Calu3 (cell line): ENCODE results near the gene CFAP57. TPM values are rescaled to one million over a fixed set of nuclear protein-coding genes. Genes with fewer than 3 reads are reported as not detected.
A peak's percentile ranks its signal among the peaks of the same experiment; 100 is the strongest.

Experiments used
- BruUV-seq: library from RNA; stranded (reverse); fragments of 400-500 nt; replicated peaks from 2 replicates; lab custom pipeline; 2021; lab: Mats Ljungman, UMichigan
- CTCF ChIA-PET: fragments of 300-600 bp; sonication (Branson Sonifier 250); formaldehyde crosslinking; loops from one replicate; lab custom pipeline; 2022; ENCODE audit warnings: antibody characterized with exemption; lab: Charles Lee
- DNase-seq: peaks from one replicate; pipeline ENCODE4 v3.0.0; 2022
- H3K27ac Mint-ChIP-seq: one replicate; pipeline ENCODE4 v1.8.0; 2022; ENCODE audit warnings: mixed read lengths; ENCODE audit not compliant: unreplicated experiment
- H3K27me3 Mint-ChIP-seq: one replicate; pipeline ENCODE4 v1.8.0; 2022; ENCODE audit warnings: mixed read lengths; ENCODE audit not compliant: unreplicated experiment
- H3K36me3 Mint-ChIP-seq: one replicate; pipeline ENCODE4 v1.8.0; 2022; ENCODE audit warnings: mild to moderate bottlenecking, moderate library complexity, mixed read lengths; ENCODE audit not compliant: insufficient read depth, unreplicated experiment
- H3K4me1 Mint-ChIP-seq: one replicate; pipeline ENCODE4 v1.8.0; 2022; ENCODE audit warnings: mild to moderate bottlenecking, low read depth, mixed read lengths; ENCODE audit not compliant: unreplicated experiment
- H3K4me3 Mint-ChIP-seq: one replicate; pipeline ENCODE4 v1.8.0; 2022; ENCODE audit warnings: mild to moderate bottlenecking, low read depth, moderate library complexity, mixed read lengths; ENCODE audit not compliant: unreplicated experiment
- H3K9me3 Mint-ChIP-seq: one replicate; pipeline ENCODE4 v1.8.0; 2022; ENCODE audit warnings: low read depth, mixed read lengths; ENCODE audit not compliant: unreplicated experiment
- CTCF ChIP-seq: fragments of 200-600 bp; IDR thresholded peaks from one replicate; pipeline ENCODE4 v1.8.0; 2022; ENCODE audit warnings: antibody characterized with exemption; ENCODE audit not compliant: unreplicated experiment
- intact Hi-C: fragments of 100-400 bp; cut with micrococcal nuclease; formaldehyde crosslinking; loops from one replicate; pipeline ENCODE4 v1.10.0; 2022; ENCODE audit not compliant: unreplicated experiment
- total RNA-seq: library from RNA; stranded (reverse); gene quantifications from 2 replicates; pipeline ENCODE4 v1.2.3, GENCODE V29; 2022

Gene CFAP57
- total RNA-seq, 1 experiment from 2014 or later: 0.26 TPM

GRCh38 chr1:43225168-43225567 lies 53.0 kb downstream of the CFAP57 start:
- CTCF ChIA-PET: interaction anchor here (0.6 to 1.3 kb wide), 2 partner anchors 189 to 236 kb away, joined by 3 to 4 read pairs; no protein-coding TSS in a partner anchor
- no peaks in the 10 kb centered on the region for H3K9me3 Mint-ChIP-seq
- intact Hi-C loops: loop anchor here (5.0 kb wide), 1 partner anchor 157 kb away; no protein-coding TSS in a partner anchor
- peaks cover 25% of the 10 kb centered on the region for H3K4me1 Mint-ChIP-seq
- H3K27ac Mint-ChIP-seq: peak overlapping the region; percentile 15
- H3K27me3 Mint-ChIP-seq: no peaks in the 10 kb centered on the region
- DNase-seq: no peak
- no peak overlapping the region for H3K4me3 Mint-ChIP-seq
- no TSS peak for BruUV-seq
- no peak for TF ChIP-seq CTCF
- peaks cover 11% of the 10 kb centered on the region for H3K36me3 Mint-ChIP-seq

- peaks cover 31% of the 10 kb centered on the region for H3K4me1 Mint-ChIP-seq
- no peaks in the 10 kb centered on the region for H3K9me3 Mint-ChIP-seq
- peak; percentile 89 for DNase-seq
- H3K27me3 Mint-ChIP-seq: no peaks in the 10 kb centered on the region
- TF ChIP-seq CTCF: peak; percentile 93
- no peak overlapping the region for H3K27ac Mint-ChIP-seq
- CTCF ChIA-PET: interaction anchor here (0.5 to 2.8 kb wide), 11 partner anchors 11 to 314 kb away, joined by 3 to 45 read pairs (median 3); partner anchors contain the start of genes C1orf210, CDC20 and ELOVL1
- no TSS peak for BruUV-seq
- no peak overlapping the region for H3K4me3 Mint-ChIP-seq
- peaks cover 11% of the 10 kb centered on the region for H3K36me3 Mint-ChIP-seq
- intact Hi-C loops: loop anchor here (1.0 to 5.0 kb wide), 2 partner anchors 155 to 187 kb away; no protein-coding TSS in a partner anchor
Observed at GRCh38 chr1:43227143-43227764, 55.1 kb downstream of the CFAP57 start.

GRCh38 chr1:43229826-43230780 lies 58.0 kb downstream of the CFAP57 start:
- no peak for TF ChIP-seq CTCF
- Mint-ChIP-seq H3K36me3 (peaks cover 11% of the 10 kb centered on the region), H3K4me3 (no peak overlapping the region), H3K27me3 (no peaks in the 10 kb centered on the region), H3K27ac (no peak overlapping the region), H3K4me1 (peaks cover 41% of the 10 kb centered on the region), H3K9me3 (no peaks in the 10 kb centered on the region)
- CTCF ChIA-PET: interaction anchor here (1.1 to 2.2 kb wide), 2 partner anchors 153 to 185 kb away, joined by 4 read pairs; no protein-coding TSS in a partner anchor
- BruUV-seq: no TSS peak
- intact Hi-C loops: loop anchor here (5.0 kb wide), 1 partner anchor 152 kb away; no protein-coding TSS in a partner anchor
- no peak for DNase-seq

- no peaks in the 10 kb centered on the region for H3K9me3 Mint-ChIP-seq
- H3K4me3 Mint-ChIP-seq: no peak overlapping the region
- no TSS peak for BruUV-seq
- CTCF ChIA-PET: interaction anchor here (1.0 to 2.4 kb wide), 3 partner anchors 126 to 183 kb away, joined by 3 to 8 read pairs (median 6); partner anchors contain the start of gene CDC20
- no peak for TF ChIP-seq CTCF
- no peaks in the 10 kb centered on the region for H3K36me3 Mint-ChIP-seq
- H3K27me3 Mint-ChIP-seq: no peaks in the 10 kb centered on the region
- DNase-seq: peak; percentile 42
- intact Hi-C loops: no loop called here
- H3K27ac Mint-ChIP-seq: peak overlapping the region; percentile 19
- peaks cover 38% of the 10 kb centered on the region for H3K4me1 Mint-ChIP-seq
Observed at GRCh38 chr1:43232074-43232473, 59.9 kb downstream of the CFAP57 start.
